22Rv1 (cell line): ENCODE results near the gene PISD.

ENCODE experiments used
- CTCF ChIP-seq: fragments of 450-650 bp; IDR thresholded peaks from 2 replicates; pipeline ENCODE4 v1.5.1; 2017; ENCODE audit warnings: mild to moderate bottlenecking
- ZFX ChIP-seq: fragments of 450-650 bp; IDR thresholded peaks from 2 replicates; pipeline ENCODE4 v1.6.1; 2017; ENCODE audit warnings: antibody characterized with exemption, borderline replicate concordance

- TF ChIP-seq CTCF (no peak), ZFX (no peak)
These were observed 30.3 kb upstream of the PISD start for GRCh38 chr22:31692186-31692886.
